ENCODE results near the gene WDR76.

Gene WDR76

GRCh38 chr15:43794269-43795037 is 32.3 kb upstream of the WDR76 start:
- no peak overlapping the region for H2BK5ac ChIP-seq (ENCODE audit: low read depth, low read length, poor library complexity, severe bottlenecking)

GRCh38 chr15:43795197-43795596 is 31.6 kb upstream of the WDR76 start:
- Histone ChIP-seq H3K4ac (ENCODE audit: low read depth in 1 of 2, low read length in 2 of 2) (no peak overlapping the region), H2BK120ac (ENCODE audit: low read depth, low read length) (no peak overlapping the region), H3K9ac (ENCODE audit: low read length) (no peak overlapping the region), H2AK5ac (ENCODE audit: low read length, severe bottlenecking) (no peak overlapping the region), H2BK12ac (ENCODE audit: low read length in 2 of 2) (no peak overlapping the region), H3K4me1 (ENCODE audit: control insufficient read depth, insufficient read depth, low read depth, low read length) (peaks cover 31% of the 10 kb centered on the region), H3K18ac (ENCODE audit: low read depth in 1 of 2, low read length in 2 of 2) (no peak overlapping the region), H4K8ac (ENCODE audit: low read length) (no peak overlapping the region), H3K79me1 (replicated peaks; ENCODE audit: low read length, poor library complexity, severe bottlenecking) (peaks cover 8% of the 10 kb centered on the region), H2BK5ac (ENCODE audit: low read depth, low read length, poor library complexity, severe bottlenecking) (no peak overlapping the region), H3K27ac (ENCODE audit: low read length, poor library complexity, severe bottlenecking) (no peak overlapping the region), H3K27me3 (ENCODE audit: control insufficient read depth in 1 of 2, insufficient read depth in 1 of 2, low read length in 2 of 2) (no peaks in the 10 kb centered on the region), H2BK15ac (ENCODE audit: low read depth, poor library complexity, severe bottlenecking) (no peak overlapping the region), H3K4me2 (ENCODE audit: low read length, poor library complexity, severe bottlenecking) (no peak overlapping the region), H4K91ac (ENCODE audit: low read length) (no peak overlapping the region), H3K14ac (ENCODE audit: low read length in 2 of 2) (no peak overlapping the region), H3K4me3 (ENCODE audit: insufficient read depth in 1 of 2, low read depth in 1 of 2, low read length in 2 of 2) (peak overlapping the region in 1 of 2 experiments; percentile 96), H3K23ac (ENCODE audit: low read length in 2 of 2) (no peak overlapping the region), H2AFZ (ENCODE audit: low read depth, low read length) (no peak overlapping the region), H3K9me3 (ENCODE audit: control insufficient read depth, low read length) (no peaks in the 10 kb centered on the region), H3K36me3 (ENCODE audit: control insufficient read depth in 1 of 2, insufficient read depth in 2 of 2, low read depth in 1 of 2, low read length in 2 of 2) (peaks cover 46 to 67% of the 10 kb centered on the region in 2 experiments)
- no peak for DNase-seq
- 90% methylated on average over 2 of the region's 2 CpGs for WGBS

More at GRCh38 chr15:43794269-43795037, 32.3 kb upstream of the WDR76 start:
- Histone ChIP-seq H3K23ac (ENCODE audit: low read length in 2 of 2) (no peak overlapping the region), H3K4ac (ENCODE audit: low read depth in 1 of 2, low read length in 2 of 2) (peak overlapping the region in 1 of 2 experiments; percentile 24), H4K8ac (ENCODE audit: low read length) (no peak overlapping the region), H2BK12ac (ENCODE audit: low read length in 2 of 2) (no peak overlapping the region), H3K4me2 (ENCODE audit: low read length, poor library complexity, severe bottlenecking) (no peak overlapping the region), H3K18ac (ENCODE audit: low read depth in 1 of 2, low read length in 2 of 2) (no peak overlapping the region), H3K27me3 (ENCODE audit: control insufficient read depth in 1 of 2, insufficient read depth in 1 of 2, low read length in 2 of 2) (no peaks in the 10 kb centered on the region), H3K14ac (ENCODE audit: low read length in 2 of 2) (no peak overlapping the region), H3K36me3 (ENCODE audit: control insufficient read depth in 1 of 2, insufficient read depth in 2 of 2, low read depth in 1 of 2, low read length in 2 of 2) (peaks cover 38 to 60% of the 10 kb centered on the region in 2 experiments), H2BK15ac (ENCODE audit: low read depth, poor library complexity, severe bottlenecking) (no peak overlapping the region), H3K79me1 (replicated peaks; ENCODE audit: low read length, poor library complexity, severe bottlenecking) (peaks cover 8% of the 10 kb centered on the region), H3K4me1 (ENCODE audit: control insufficient read depth, insufficient read depth, low read depth, low read length) (peaks cover 25% of the 10 kb centered on the region), H3K9me3 (ENCODE audit: control insufficient read depth, low read length) (no peaks in the 10 kb centered on the region), H3K27ac (ENCODE audit: low read length, poor library complexity, severe bottlenecking) (no peak overlapping the region), H2AK5ac (ENCODE audit: low read length, severe bottlenecking) (no peak overlapping the region), H3K9ac (ENCODE audit: low read length) (peak overlapping the region; percentile 100), H4K91ac (ENCODE audit: low read length) (no peak overlapping the region), H2AFZ (ENCODE audit: low read depth, low read length) (no peak overlapping the region), H3K4me3 (ENCODE audit: insufficient read depth in 1 of 2, low read depth in 1 of 2, low read length in 2 of 2) (peak overlapping the region in 1 of 2 experiments; percentile 96), H2BK120ac (ENCODE audit: low read depth, low read length) (no peak overlapping the region)
- peak; percentile 75 for DNase-seq
- 83% methylated on average over 8 of the region's 9 CpGs for WGBS

- Histone ChIP-seq H3K9me3 (ENCODE audit: control insufficient read depth, low read length) (no peaks in the 10 kb centered on the region), H3K4me3 (ENCODE audit: insufficient read depth in 1 of 2, low read depth in 1 of 2, low read length in 2 of 2) (no peak overlapping the region), H3K36me3 (ENCODE audit: control insufficient read depth in 1 of 2, insufficient read depth in 2 of 2, low read depth in 1 of 2, low read length in 2 of 2) (peaks cover 46 to 68% of the 10 kb centered on the region in 2 experiments), H2AFZ (ENCODE audit: low read depth, low read length) (no peak overlapping the region), H2BK15ac (ENCODE audit: low read depth, poor library complexity, severe bottlenecking) (no peak overlapping the region), H2BK12ac (ENCODE audit: low read length in 2 of 2) (no peak overlapping the region), H3K27me3 (ENCODE audit: control insufficient read depth in 1 of 2, insufficient read depth in 1 of 2, low read length in 2 of 2) (no peaks in the 10 kb centered on the region), H3K27ac (ENCODE audit: low read length, poor library complexity, severe bottlenecking) (no peak overlapping the region), H4K91ac (ENCODE audit: low read length) (no peak overlapping the region), H3K4ac (ENCODE audit: low read depth in 1 of 2, low read length in 2 of 2) (no peak overlapping the region), H3K18ac (ENCODE audit: low read depth in 1 of 2, low read length in 2 of 2) (no peak overlapping the region), H3K9ac (ENCODE audit: low read length) (no peak overlapping the region), H3K14ac (ENCODE audit: low read length in 2 of 2) (no peak overlapping the region), H3K4me2 (ENCODE audit: low read length, poor library complexity, severe bottlenecking) (no peak overlapping the region), H3K79me1 (replicated peaks; ENCODE audit: low read length, poor library complexity, severe bottlenecking) (peaks cover 8% of the 10 kb centered on the region), H2BK120ac (ENCODE audit: low read depth, low read length) (no peak overlapping the region), H2AK5ac (ENCODE audit: low read length, severe bottlenecking) (no peak overlapping the region), H4K8ac (ENCODE audit: low read length) (no peak overlapping the region), H2BK5ac (ENCODE audit: low read depth, low read length, poor library complexity, severe bottlenecking) (no peak overlapping the region), H3K23ac (ENCODE audit: low read length in 2 of 2) (no peak overlapping the region), H3K4me1 (ENCODE audit: control insufficient read depth, insufficient read depth, low read depth, low read length) (peaks cover 31% of the 10 kb centered on the region)
- no peak for DNase-seq
Observed at GRCh38 chr15:43795997-43796396, 30.8 kb upstream of the WDR76 start.

- Histone ChIP-seq H3K4me2 (ENCODE audit: low read length, poor library complexity, severe bottlenecking) (no peak overlapping the region), H3K27ac (ENCODE audit: low read length, poor library complexity, severe bottlenecking) (no peak overlapping the region), H3K9ac (ENCODE audit: low read length) (no peak overlapping the region), H3K79me1 (replicated peaks; ENCODE audit: low read length, poor library complexity, severe bottlenecking) (peaks cover 8% of the 10 kb centered on the region), H3K23ac (ENCODE audit: low read length in 2 of 2) (no peak overlapping the region), H3K36me3 (ENCODE audit: control insufficient read depth in 1 of 2, insufficient read depth in 2 of 2, low read depth in 1 of 2, low read length in 2 of 2) (peaks cover 46 to 69% of the 10 kb centered on the region in 2 experiments), H3K18ac (ENCODE audit: low read depth in 1 of 2, low read length in 2 of 2) (no peak overlapping the region), H4K8ac (ENCODE audit: low read length) (no peak overlapping the region), H3K4me3 (ENCODE audit: insufficient read depth in 1 of 2, low read depth in 1 of 2, low read length in 2 of 2) (no peak overlapping the region), H3K9me3 (ENCODE audit: control insufficient read depth, low read length) (no peaks in the 10 kb centered on the region), H2BK12ac (ENCODE audit: low read length in 2 of 2) (no peak overlapping the region), H2BK15ac (ENCODE audit: low read depth, poor library complexity, severe bottlenecking) (no peak overlapping the region), H3K4ac (ENCODE audit: low read depth in 1 of 2, low read length in 2 of 2) (no peak overlapping the region), H2AK5ac (ENCODE audit: low read length, severe bottlenecking) (no peak overlapping the region), H2BK5ac (ENCODE audit: low read depth, low read length, poor library complexity, severe bottlenecking) (no peak overlapping the region), H2AFZ (ENCODE audit: low read depth, low read length) (no peak overlapping the region), H3K14ac (ENCODE audit: low read length in 2 of 2) (no peak overlapping the region), H3K4me1 (ENCODE audit: control insufficient read depth, insufficient read depth, low read depth, low read length) (peaks cover 31% of the 10 kb centered on the region), H4K91ac (ENCODE audit: low read length) (no peak overlapping the region), H3K27me3 (ENCODE audit: control insufficient read depth in 1 of 2, insufficient read depth in 1 of 2, low read length in 2 of 2) (no peaks in the 10 kb centered on the region), H2BK120ac (ENCODE audit: low read depth, low read length) (no peak overlapping the region)
- DNase-seq, result no peak
- 89% methylated on average over 1 of the region's 3 CpGs for WGBS
Observed at GRCh38 chr15:43796566-43796965, 30.2 kb upstream of the WDR76 start.
